RWPE1 (cell line): ENCODE results near the gene OR5P2.

Experiments
- CTCF ChIA-PET: fragments of 350-600 bp; sonication (Branson Sonifier 250); formaldehyde crosslinking; extraction: SDS; loops from one replicate; lab custom pipeline; 2021; lab: Yijun Ruan, JAX
- POLR2A ChIA-PET: fragments of 400-600 bp; formaldehyde crosslinking; extraction: SDS; loops from one replicate; lab custom pipeline; 2020; ENCODE audit warnings: antibody characterized with exemption; ENCODE audit not compliant: low non-redundant PET; lab: Yijun Ruan, JAX
- DNase-seq: peaks from one replicate; pipeline ENCODE4 v3.0.0; 2012; ENCODE audit warnings: low spot score
- H3K27ac ChIP-seq: fragments of 450-650 bp; 2 replicates; pipeline ENCODE4 v1.5.1; 2017
- CTCF ChIP-seq: fragments of 450-650 bp; conservative IDR thresholded peaks from 2 replicates; pipeline ENCODE4 v1.5.1; 2017; ENCODE audit warnings: low read depth, mild to moderate bottlenecking

OR5P2 gene

GRCh38 chr11:7759010-7759409 is 37.7 kb downstream of the OR5P2 start:
- ChIA-PET POLR2A (no interaction called here), CTCF (no interaction called here)
- no peak overlapping the region for H3K27ac ChIP-seq
- DNase-seq, result no peak
- no peak for TF ChIP-seq CTCF

GRCh38 chr11:7749456-7749855 is 47.3 kb downstream of the OR5P2 start:
- DNase-seq, result no peak
- no peak for TF ChIP-seq CTCF
- H3K27ac ChIP-seq, result no peak overlapping the region
- CTCF ChIA-PET, result no interaction called here
- POLR2A ChIA-PET, result no interaction called here
